Psoas muscle (tissue), 8 donors: ENCODE measurements around the gene ABCG8. TPM values are rescaled to one million over a fixed set of nuclear protein-coding genes. Genes with fewer than 3 reads are reported as not detected.

Source experiments
- ATAC-seq, 4 donors: fragments of 200-7000 bp; cut with Tn5 transposase; one replicate each; pipeline ENCODE4 v1.9.1; 2020; ENCODE audit warnings: moderate library complexity in 3 of 4, mild to moderate bottlenecking in 2 of 4
- DNase-seq, 2 donors: peaks; one replicate each; pipeline ENCODE4 v3.0.0-alpha.2; 2020
- H3K27ac ChIP-seq: fragments of 200-600 bp; one replicate; pipeline ENCODE4 v1.8.0; 2022
- H3K27me3 ChIP-seq, 3 donors: fragments of 200-600 bp in 1 of 3; one replicate each; pipeline versions ENCODE4 v1.6.1 to v1.8.0; 2013 to 2022; ENCODE audit warnings: low read length in 2 of 3, mild to moderate bottlenecking in 2 of 3, moderate library complexity in 1 of 3; ENCODE audit not compliant: insufficient read depth in 3 of 3
- H3K36me3 ChIP-seq, 2 donors: fragments of 200-600 bp in 1 of 2; one replicate each; pipeline versions ENCODE4 v1.6.1 to v1.8.0; 2013 to 2022; ENCODE audit warnings: low read depth in 1 of 2, mild to moderate bottlenecking in 1 of 2, moderate library complexity in 1 of 2; ENCODE audit not compliant: insufficient read depth in 1 of 2
- H3K4me1 ChIP-seq: fragments of 200-600 bp; one replicate; pipeline ENCODE4 v1.8.0; 2022
- H3K4me3 ChIP-seq: fragments of 200-600 bp; one replicate; pipeline ENCODE4 v1.8.0; 2022; ENCODE audit warnings: mild to moderate bottlenecking
- H3K9me3 ChIP-seq: fragments of 200-600 bp; one replicate; pipeline ENCODE4 v1.8.0; 2022
- WGBS, 3 donors: extraction: QIAGEN DNeasy Blood & Tissue Kit; methylation state at CpG; one replicate each; pipeline versions ENCODE4 v1.1.6 to v1.1.7; 2013; 5-methylcytosine and 5-hydroxymethylcytosine counted together
- intact Hi-C, 2 donors: fragments of 100-400 bp; cut with DNase I; formaldehyde crosslinking; loops; one replicate each; pipeline versions ENCODE4 v1.11.0 to v1.14.2; 2022
- polyA plus RNA-seq, 3 donors: library from polyadenylated mRNA; stranded (reverse); fragments of 200-250 nt; gene quantifications; one replicate each; pipeline ENCODE4 v1.2.3, GENCODE V29; 2013
- total RNA-seq, 4 donors: library from RNA; stranded (reverse); fragmentation: NEBNext Ultra II Directional in 2 of 4; extraction: Animal tissue kit (Norgen Biotek cat#: 25700) in 2 of 4; gene quantifications; one replicate each; pipeline versions ENCODE4 v1.2.1 to v1.2.4, GENCODE V29; 2021 to 2023
- TF ChIP-seq, protein P1 (sequence below): fragments of 200-600 bp; IDR thresholded peaks from one replicate; pipeline ENCODE4 v1.8.0; 2022; ENCODE audit warnings: antibody characterized with exemption
- donor health status: healthy with polysubstance abuse.
- donor health status: DM: no; HTN: no; CAD: no; lungs with moderate emphysema.
- donor health status: Bipolar disorder and iron deficiency.
- donor health status: healthy.
- donor health status: DM: yes; HTN: yes; CAD: no.
- donor health status: DM: no; HTN: no; CAD: no.
- donor health status: DM: no; HTN: no; CAD: no.
- donor health status: DM: yes; HTN: yes; CAD: no.

ABCG8 gene
- total and polyA plus RNA-seq, 7 donors: 0.05 TPM; not detected in 6

GRCh38 chr2:43826305-43827250 is 12.2 kb upstream of the ABCG8 start:
- Histone ChIP-seq H3K4me1 (no peaks in the 10 kb centered on the region), H3K36me3 (no peaks in the 10 kb centered on the region), H3K27me3 (peaks cover 0 to 15% (median 3%) of the 10 kb centered on the region in 3 donors), H3K4me3 (no peak overlapping the region), H3K9me3 (no peaks in the 10 kb centered on the region), H3K27ac (no peak overlapping the region)
- DNase-seq (no peak), ATAC-seq (no peak)
- 89 to 92% (median 91%) methylated on average over 17 of the region's 17 CpGs for WGBS, 3 donors
- TF ChIP-seq, protein P1, sequence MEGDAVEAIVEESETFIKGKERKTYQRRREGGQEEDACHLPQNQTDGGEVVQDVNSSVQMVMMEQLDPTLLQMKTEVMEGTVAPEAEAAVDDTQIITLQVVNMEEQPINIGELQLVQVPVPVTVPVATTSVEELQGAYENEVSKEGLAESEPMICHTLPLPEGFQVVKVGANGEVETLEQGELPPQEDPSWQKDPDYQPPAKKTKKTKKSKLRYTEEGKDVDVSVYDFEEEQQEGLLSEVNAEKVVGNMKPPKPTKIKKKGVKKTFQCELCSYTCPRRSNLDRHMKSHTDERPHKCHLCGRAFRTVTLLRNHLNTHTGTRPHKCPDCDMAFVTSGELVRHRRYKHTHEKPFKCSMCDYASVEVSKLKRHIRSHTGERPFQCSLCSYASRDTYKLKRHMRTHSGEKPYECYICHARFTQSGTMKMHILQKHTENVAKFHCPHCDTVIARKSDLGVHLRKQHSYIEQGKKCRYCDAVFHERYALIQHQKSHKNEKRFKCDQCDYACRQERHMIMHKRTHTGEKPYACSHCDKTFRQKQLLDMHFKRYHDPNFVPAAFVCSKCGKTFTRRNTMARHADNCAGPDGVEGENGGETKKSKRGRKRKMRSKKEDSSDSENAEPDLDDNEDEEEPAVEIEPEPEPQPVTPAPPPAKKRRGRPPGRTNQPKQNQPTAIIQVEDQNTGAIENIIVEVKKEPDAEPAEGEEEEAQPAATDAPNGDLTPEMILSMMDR: no peak
- intact Hi-C loops: no loop called here

DNA sequence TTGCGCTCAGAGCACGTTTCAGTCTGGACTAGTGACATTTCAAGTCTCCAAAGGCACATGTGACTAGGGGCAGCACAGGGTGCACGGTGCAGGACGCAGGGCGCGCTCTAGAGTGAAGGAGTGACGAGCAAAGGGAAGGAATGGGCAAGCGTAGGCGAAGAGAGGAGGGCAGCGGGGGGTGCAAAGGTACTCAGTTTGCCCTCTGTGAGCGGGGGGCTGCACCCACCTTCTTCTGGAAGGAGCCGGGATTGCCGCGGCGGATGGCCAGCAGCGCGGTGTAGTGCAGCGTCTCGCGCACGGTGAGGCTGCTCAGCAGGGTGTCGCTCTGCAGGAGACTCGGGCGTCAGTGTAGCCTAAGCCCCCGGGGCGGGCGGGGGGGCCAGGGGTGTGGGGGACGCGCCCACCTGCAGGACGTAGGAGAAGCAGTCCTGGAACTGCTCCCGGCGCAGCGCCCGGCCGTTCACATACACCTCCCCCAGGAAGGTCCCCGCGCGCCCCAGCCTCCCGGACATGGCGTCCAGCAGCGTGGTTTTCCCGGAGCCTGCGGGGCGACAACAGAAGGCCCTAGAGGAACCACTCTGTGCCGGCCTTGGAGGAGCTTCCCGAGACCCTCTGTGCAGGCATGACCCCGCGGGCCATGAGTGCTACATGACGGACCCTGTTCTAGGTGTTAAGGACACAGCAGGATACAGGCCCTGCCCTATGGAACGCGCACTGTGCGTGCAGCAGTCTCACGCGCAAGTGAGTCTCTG is 7.1 kb upstream of the ABCG8 start:
- peak in 1 of 4 donors; percentile 30 for ATAC-seq
- H3K4me1 ChIP-seq: no peaks in the 10 kb centered on the region
- no peaks in the 10 kb centered on the region for H3K9me3 ChIP-seq
- H3K27me3 ChIP-seq: peaks cover 0 to 21% (median 4%) of the 10 kb centered on the region in 3 donors
- H3K27ac ChIP-seq: no peak overlapping the region
- DNase-seq: no peak
- intact Hi-C loops: no loop called here
- WGBS, 3 donors: 7 to 8% (median 8%) methylated on average over 45 to 54 of the region's 54 CpGs
- H3K4me3 ChIP-seq: peak overlapping the region; percentile 47
- TF ChIP-seq, protein P1: no peak
- H3K36me3 ChIP-seq: no peaks in the 10 kb centered on the region

GRCh38 chr2:43832457-43832856 is 6.3 kb upstream of the ABCG8 start:
- no peak overlapping the region for H3K27ac ChIP-seq
- intact Hi-C loops: no loop called here
- no peaks in the 10 kb centered on the region for H3K36me3 ChIP-seq
- no peaks in the 10 kb centered on the region for H3K4me1 ChIP-seq
- WGBS, 3 donors: 51 to 65% (median 55%) methylated on average over 3 of the region's 3 CpGs
- H3K9me3 ChIP-seq: no peaks in the 10 kb centered on the region
- TF ChIP-seq, protein P1: no peak
- ATAC-seq: no peak
- no peak for DNase-seq
- no peak overlapping the region for H3K4me3 ChIP-seq
- peaks cover 0 to 21% (median 4%) of the 10 kb centered on the region in 3 donors for H3K27me3 ChIP-seq

DNA sequence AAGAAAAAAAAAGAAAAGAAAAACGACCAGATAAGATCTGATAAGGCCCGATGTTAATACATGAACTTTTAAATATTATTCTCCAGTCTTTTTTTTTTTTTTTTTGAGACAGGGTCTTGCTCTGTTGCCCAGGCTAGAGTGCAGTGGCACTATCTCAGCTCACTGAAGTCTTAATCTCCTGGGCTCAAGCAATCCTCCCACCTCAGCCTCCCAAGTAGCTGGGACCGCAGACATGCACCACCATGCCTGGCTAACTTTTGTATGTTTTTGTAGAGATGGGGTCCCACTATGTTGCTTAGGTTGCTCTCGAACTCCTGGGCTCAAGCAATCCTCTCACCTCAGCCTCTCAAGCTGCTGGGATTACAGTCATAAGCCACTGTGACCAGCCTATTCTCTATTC is 1.7 kb upstream of the ABCG8 start:
- intact Hi-C loops: no loop called here
- Histone ChIP-seq H3K36me3 (no peaks in the 10 kb centered on the region), H3K4me3 (no peak overlapping the region), H3K4me1 (no peaks in the 10 kb centered on the region), H3K27me3 (peaks cover 0 to 2% (median 2%) of the 10 kb centered on the region in 3 donors), H3K27ac (no peak overlapping the region), H3K9me3 (no peaks in the 10 kb centered on the region)
- TF ChIP-seq, protein P1: no peak
- DNase-seq (no peak), ATAC-seq (no peak)
- WGBS, 3 donors: 81 to 88% (median 84%) methylated on average over 4 of the region's 4 CpGs
